Osteocyte (in vitro differentiated cells): ENCODE measurements around the gene POLH. TPM values are rescaled to one million over a fixed set of nuclear protein-coding genes. Genes with fewer than 3 reads are reported as not detected.
"Not testable (repeated sequence)": the region's sequence is repeated elsewhere in the genome, so short reads cannot be mapped to it uniquely, and the experiment has no call there.

Experiments used
- DNase-seq: peaks from one replicate; pipeline ENCODE4 v3.0.0; 2021; ENCODE audit warnings: mixed read lengths; ENCODE audit not compliant: unreplicated experiment; ENCODE audit errors: extremely low spot score
- H3K27ac Mint-ChIP-seq: one replicate; pipeline ENCODE4 v1.8.0; 2021; ENCODE audit warnings: mild to moderate bottlenecking, mixed read lengths; ENCODE audit not compliant: unreplicated experiment
- H3K27me3 Mint-ChIP-seq: one replicate; pipeline ENCODE4 v1.8.0; 2021; ENCODE audit warnings: mixed read lengths; ENCODE audit not compliant: unreplicated experiment
- H3K36me3 Mint-ChIP-seq: one replicate; pipeline ENCODE4 v1.8.0; 2021; ENCODE audit warnings: mixed read lengths; ENCODE audit not compliant: unreplicated experiment
- H3K4me1 Mint-ChIP-seq: one replicate; pipeline ENCODE4 v1.8.0; 2021; ENCODE audit warnings: mixed read lengths; ENCODE audit not compliant: unreplicated experiment
- H3K4me3 Mint-ChIP-seq: one replicate; pipeline ENCODE4 v1.8.0; 2021; ENCODE audit warnings: mild to moderate bottlenecking, moderate library complexity, mixed read lengths; ENCODE audit not compliant: unreplicated experiment
- H3K9me3 Mint-ChIP-seq: one replicate; pipeline ENCODE4 v1.8.0; 2021; ENCODE audit warnings: mixed read lengths; ENCODE audit not compliant: unreplicated experiment
- long read RNA-seq: library from polyadenylated mRNA; unstranded; transcript quantifications from one replicate; pipeline ENCODE4 v2.0.0, GENCODE V29; 2021
- total RNA-seq: library from RNA; stranded (reverse); gene quantifications from 2 replicates; pipeline ENCODE4 v1.2.1, GENCODE V29; 2021
- TF ChIP-seq, protein P1 (sequence below): fragments of 200-600 bp; sonication (generic); IDR thresholded peaks from 2 replicates; pipeline ENCODE4 v1.5.0; 2021; ENCODE audit warnings: antibody characterized with exemption, mild to moderate bottlenecking, moderate library complexity

The POLH gene
- total RNA-seq: 27.7 and 28.2 TPM in 2 replicates
- long read RNA-seq, transcript POLH-202 (11 exons, 3,540 nt): major isoform, 50 of 81 reads
- long read RNA-seq, transcript POLH-201 (11 exons, 3,322 nt): minor isoform, 7 of 81 reads
- long read RNA-seq, partial matches to known transcripts: 11 of 81 reads
- long read RNA-seq, other reads (novel, unspliced or antisense): 13 of 81 reads

DNA sequence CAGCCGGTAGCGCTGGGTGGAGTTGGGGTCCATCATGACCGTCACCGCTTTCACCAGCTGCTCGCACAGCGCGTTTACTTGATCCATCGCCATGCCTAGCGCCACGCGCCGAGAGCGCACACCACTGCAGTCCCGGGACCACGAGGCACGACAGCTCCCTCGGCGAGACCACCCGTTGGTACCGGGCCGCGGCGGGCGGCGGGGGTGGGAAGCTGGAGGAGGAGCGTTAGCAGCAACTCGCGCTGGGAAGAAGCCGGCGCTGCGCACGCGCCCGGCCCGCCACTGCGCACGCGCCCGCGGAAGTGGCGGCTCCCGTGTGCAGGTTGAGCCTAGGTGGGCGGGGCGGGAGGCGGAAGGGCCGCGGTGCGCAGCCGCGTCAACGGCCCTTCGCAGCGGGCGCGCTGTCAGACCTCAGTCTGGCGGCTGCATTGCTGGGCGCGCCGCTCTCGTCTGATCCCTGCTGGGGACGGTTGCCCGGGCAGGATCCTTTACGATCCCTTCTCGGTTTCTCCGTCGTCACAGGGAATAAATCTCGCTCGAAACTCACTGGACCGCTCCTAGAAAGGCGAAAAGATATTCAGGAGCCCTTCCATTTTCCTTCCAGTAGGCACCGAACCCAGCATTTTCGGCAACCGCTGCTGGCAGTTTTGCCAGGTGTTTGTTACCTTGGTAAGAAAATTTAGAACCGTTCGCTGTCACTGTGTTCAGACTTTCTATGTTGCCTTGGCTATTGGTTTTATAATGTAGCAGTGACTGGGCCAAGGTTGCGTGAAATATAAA is at the start of gene POLH, which contains the start of gene XPO5:
POLH (plus strand) TSS at position 414 of the 780 bp plus-strand sequence. CDS start 6,135 bp downstream, outside the sequence.
XPO5 (minus strand) TSS at position 267 of the 780 bp plus-strand sequence; CDS start at position 93, 174 bp downstream.
- Mint-ChIP-seq H3K27ac (peak within 1 kb of the TSS; percentile 88), H3K4me3 (peak within 1 kb of the TSS; percentile 96), H3K9me3 (no peaks in the 10 kb centered on the region), H3K36me3 (peaks cover 14% of the 10 kb centered on the region), H3K27me3 (no peaks in the 10 kb centered on the region), H3K4me1 (peaks cover 32% of the 10 kb centered on the region)
- TF ChIP-seq, protein P1, sequence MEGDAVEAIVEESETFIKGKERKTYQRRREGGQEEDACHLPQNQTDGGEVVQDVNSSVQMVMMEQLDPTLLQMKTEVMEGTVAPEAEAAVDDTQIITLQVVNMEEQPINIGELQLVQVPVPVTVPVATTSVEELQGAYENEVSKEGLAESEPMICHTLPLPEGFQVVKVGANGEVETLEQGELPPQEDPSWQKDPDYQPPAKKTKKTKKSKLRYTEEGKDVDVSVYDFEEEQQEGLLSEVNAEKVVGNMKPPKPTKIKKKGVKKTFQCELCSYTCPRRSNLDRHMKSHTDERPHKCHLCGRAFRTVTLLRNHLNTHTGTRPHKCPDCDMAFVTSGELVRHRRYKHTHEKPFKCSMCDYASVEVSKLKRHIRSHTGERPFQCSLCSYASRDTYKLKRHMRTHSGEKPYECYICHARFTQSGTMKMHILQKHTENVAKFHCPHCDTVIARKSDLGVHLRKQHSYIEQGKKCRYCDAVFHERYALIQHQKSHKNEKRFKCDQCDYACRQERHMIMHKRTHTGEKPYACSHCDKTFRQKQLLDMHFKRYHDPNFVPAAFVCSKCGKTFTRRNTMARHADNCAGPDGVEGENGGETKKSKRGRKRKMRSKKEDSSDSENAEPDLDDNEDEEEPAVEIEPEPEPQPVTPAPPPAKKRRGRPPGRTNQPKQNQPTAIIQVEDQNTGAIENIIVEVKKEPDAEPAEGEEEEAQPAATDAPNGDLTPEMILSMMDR: peak; percentile 33
- DNase-seq: peak; percentile 97

DNA sequence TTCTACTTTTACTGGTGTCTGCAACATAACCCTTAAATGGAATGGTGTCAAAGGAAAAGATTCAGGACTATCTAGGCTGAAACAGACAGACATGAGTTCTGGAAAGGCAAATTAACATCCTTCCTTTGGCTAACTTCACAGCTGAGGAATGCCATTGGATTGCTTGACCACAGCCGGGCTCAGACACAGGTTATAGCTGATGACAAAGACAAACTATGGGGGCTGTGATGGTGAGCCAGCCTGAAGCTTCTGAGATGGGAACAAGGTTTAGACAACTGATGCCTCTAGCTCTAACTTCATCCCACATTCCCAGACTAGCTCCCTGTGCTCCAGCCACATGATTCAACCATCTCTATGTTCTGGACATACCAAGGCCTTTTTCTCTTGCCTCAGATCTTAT is 43.8 kb upstream of the POLH start:
- Mint-ChIP-seq H3K4me1 (no peaks in the 10 kb centered on the region), H3K9me3 (no peaks in the 10 kb centered on the region), H3K4me3 (no peak overlapping the region), H3K36me3 (peaks cover 20% of the 10 kb centered on the region), H3K27me3 (no peaks in the 10 kb centered on the region), H3K27ac (no peak overlapping the region)
- TF ChIP-seq, protein P1: no peak
- no peak for DNase-seq

DNA sequence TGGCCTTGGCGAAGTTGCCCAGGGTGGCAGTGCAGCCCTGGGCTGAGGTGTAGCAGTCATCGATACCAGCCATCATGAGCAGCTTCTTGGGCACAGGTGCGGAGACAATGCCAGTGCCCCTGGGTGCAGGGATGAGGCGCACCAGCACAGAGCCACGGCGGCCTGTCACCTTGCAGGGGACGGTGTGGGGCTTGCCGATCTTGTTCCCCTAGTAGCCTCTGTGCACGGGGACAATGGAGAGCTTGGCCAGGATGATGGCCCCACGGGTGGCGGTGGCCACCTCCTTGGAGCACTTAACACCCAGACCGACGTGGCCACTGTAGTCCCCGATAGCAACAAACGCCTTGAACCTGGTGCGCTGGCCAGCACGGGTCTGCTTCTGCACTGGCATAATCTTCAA is 37.0 kb upstream of the POLH start:
- not testable (repeated sequence) for H3K27me3 Mint-ChIP-seq, H3K27ac Mint-ChIP-seq, DNase-seq, H3K4me3 Mint-ChIP-seq, H3K4me1 Mint-ChIP-seq, H3K9me3 Mint-ChIP-seq
- H3K36me3 Mint-ChIP-seq: peaks cover 24% of the 10 kb centered on the region

DNA sequence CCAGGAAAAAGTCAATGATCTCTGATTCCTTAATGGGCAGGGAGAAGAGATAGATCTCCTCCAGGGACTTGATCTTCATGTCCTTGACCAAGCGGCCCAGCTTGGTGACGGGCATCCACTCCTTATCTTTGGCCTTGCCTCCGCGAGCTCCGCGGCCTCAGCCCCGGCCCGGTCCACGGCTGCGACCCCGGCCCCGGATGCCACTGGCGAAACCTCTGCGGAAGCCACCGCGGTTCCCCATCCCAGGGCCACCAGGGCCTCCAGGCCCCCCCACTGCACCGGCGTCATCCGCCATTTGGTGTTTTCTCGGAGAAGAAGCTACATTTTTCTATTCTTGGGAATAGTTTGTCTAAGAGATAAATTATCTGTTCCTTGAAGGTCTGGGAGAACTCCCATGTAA is 36.6 kb upstream of the POLH start:
- H3K27me3 Mint-ChIP-seq, H3K27ac Mint-ChIP-seq, H3K9me3 Mint-ChIP-seq, H3K4me1 Mint-ChIP-seq, H3K4me3 Mint-ChIP-seq, DNase-seq: not testable (repeated sequence)
- peaks cover 26% of the 10 kb centered on the region for H3K36me3 Mint-ChIP-seq

DNA sequence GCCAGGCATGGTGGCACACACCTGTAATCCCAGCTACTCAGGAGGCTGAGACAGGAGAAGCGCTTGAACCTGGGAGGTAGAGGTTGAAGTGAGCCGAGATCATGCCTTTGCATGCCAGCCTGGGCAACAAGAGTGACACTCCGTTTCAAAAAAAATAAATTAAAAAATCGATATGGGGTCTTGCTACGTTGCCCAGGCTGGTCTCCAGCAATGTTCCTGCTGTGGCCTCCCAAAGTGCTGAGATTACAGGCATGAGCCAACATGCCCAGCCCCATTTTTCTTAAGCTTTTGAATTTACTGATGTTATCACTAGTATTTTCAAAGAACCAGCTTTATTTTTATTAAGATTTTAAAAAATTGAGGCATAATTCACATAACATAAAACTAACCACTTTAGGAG is 35.5 kb upstream of the POLH start:
- DNase-seq: no peak
- Mint-ChIP-seq H3K27me3 (no peaks in the 10 kb centered on the region), H3K4me3 (no peak overlapping the region), H3K4me1 (no peaks in the 10 kb centered on the region), H3K27ac (no peak overlapping the region), H3K36me3 (peaks cover 29% of the 10 kb centered on the region), H3K9me3 (no peaks in the 10 kb centered on the region)
- TF ChIP-seq, protein P1: no peak
